RWPE1 (cell line): ENCODE measurements around the gene PSMC3.

Source experiments
- CTCF ChIA-PET: fragments of 350-600 bp; sonication (Branson Sonifier 250); formaldehyde crosslinking; extraction: SDS; loops from one replicate; lab custom pipeline; 2021; lab: Yijun Ruan, JAX
- POLR2A ChIA-PET: fragments of 400-600 bp; formaldehyde crosslinking; extraction: SDS; loops from one replicate; lab custom pipeline; 2020; ENCODE audit warnings: antibody characterized with exemption; ENCODE audit not compliant: low non-redundant PET; lab: Yijun Ruan, JAX
- DNase-seq: peaks from one replicate; pipeline ENCODE4 v3.0.0; 2012; ENCODE audit warnings: low spot score
- H3K27ac ChIP-seq: fragments of 450-650 bp; 2 replicates; pipeline ENCODE4 v1.5.1; 2017
- CTCF ChIP-seq: fragments of 450-650 bp; conservative IDR thresholded peaks from 2 replicates; pipeline ENCODE4 v1.5.1; 2017; ENCODE audit warnings: low read depth, mild to moderate bottlenecking

Gene PSMC3

DNA sequence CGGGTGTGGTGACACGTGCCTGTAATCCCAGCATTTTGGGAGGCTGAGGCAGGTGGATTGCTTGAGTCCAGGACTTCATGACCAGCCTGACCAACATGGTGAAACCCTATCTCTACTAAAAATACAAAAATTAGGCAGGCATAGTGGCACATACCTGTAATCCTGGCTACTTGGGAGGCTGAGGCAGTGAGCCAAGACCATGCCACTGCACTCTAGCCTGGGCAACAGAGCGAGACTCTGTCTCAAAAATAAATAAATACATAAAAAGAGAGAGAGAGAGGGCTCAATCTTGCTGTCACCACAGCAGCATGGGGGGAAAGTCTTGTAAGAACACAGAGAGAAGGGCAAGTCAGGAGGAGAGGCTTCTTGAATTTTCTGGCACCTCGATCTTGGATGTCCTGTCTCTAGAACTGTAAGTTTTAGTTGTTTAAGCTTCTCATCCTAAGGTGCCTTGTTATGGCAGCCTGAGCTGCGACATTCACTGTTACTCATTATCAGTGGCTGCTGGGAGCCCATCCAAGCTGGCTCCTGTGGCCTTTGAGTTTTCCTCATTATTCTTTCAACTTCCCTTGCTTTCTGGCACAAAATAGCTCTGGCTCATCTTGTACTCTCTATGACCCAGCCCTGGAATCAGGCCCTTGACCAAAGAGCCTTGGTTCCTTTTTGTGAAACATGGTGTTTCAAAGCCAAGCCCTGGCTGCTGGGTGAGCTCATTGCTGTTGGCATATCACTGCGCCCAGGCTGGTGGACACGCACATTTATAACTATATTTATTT, 8.0 kb upstream of the PSMC3 start:
- peak overlapping the region; percentile 44 for H3K27ac ChIP-seq
- no peak for DNase-seq
- no peak for TF ChIP-seq CTCF
- ChIA-PET CTCF (interaction anchor here (0.5 kb wide), 1 partner anchor 25 kb away, joined by 3 read pairs; no protein-coding TSS in a partner anchor), POLR2A (no interaction called here)

DNA sequence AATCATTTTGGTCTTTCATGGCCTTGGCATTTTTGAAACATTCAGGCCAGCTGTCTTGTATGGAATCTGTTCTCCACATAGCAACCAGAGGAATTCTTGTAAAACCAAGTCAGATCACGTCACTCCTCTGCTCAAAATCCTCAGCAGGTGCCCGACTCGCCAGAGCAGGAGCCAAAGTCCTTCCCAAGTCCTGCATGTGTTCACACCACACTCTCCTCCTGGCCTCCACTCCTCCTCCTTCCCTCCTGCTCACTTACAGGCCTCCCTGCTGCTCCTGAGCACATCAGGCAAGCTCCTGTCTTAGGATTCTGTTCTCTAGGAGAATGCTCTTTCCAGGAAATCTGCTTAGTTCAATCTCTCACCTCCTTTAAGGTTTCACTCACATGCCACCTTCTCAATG, 6.9 kb upstream of the PSMC3 start:
- POLR2A ChIA-PET = no interaction called here
- DNase-seq = no peak
- peak overlapping the region; percentile 39 for H3K27ac ChIP-seq
- TF ChIP-seq CTCF = no peak
- CTCF ChIA-PET = no interaction called here

DNA sequence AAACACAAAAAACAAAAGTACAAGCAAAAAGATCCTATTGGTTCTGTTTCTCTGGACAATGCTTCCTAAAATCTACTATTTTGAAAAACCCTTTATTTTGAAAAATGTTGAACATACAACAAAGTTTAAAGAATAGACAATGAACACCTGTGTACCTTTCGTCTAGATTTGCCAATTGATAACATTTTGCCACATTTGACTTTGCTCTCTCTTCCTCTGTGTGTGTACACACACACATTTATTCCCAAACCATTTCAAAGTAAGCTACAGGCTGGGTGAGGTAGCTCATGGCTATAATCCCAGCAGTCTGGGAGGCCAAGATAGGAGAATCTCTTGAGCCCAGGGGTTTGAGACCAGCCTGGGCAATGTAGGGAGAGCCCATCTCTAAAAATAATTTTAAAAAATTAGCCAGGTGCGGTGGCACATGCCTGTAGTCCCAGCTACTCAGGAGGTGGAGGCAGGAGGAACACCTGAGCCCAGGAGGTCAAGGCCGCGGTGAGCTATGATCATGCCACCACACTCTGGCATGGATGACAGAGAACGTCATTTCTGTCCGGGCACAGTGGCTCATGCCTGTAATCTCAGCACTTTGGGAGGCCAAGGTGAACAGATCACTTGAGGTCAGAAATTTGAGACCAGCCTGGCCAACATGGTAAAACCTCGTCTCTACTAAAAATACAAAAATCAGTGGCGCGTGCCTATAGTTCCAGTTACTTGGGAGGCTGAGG, 5.3 kb upstream of the PSMC3 start:
- ChIA-PET POLR2A (no interaction called here), CTCF (no interaction called here)
- TF ChIP-seq CTCF = no peak
- no peak overlapping the region for H3K27ac ChIP-seq
- no peak for DNase-seq

- POLR2A ChIA-PET = no interaction called here
- H3K27ac ChIP-seq = no peak overlapping the region
- no peak for DNase-seq
- CTCF ChIA-PET = no interaction called here
- TF ChIP-seq CTCF = no peak
Measured at GRCh38 chr11:47430524-47430923, 4.3 kb upstream of the PSMC3 start.

GRCh38 chr11:47425611-47426010, 628 bp downstream of the PSMC3 start:
- TF ChIP-seq CTCF = no peak
- no peak for DNase-seq
- POLR2A ChIA-PET = no interaction called here
- H3K27ac ChIP-seq = peak overlapping the region; percentile 84
- CTCF ChIA-PET = no interaction called here

DNA sequence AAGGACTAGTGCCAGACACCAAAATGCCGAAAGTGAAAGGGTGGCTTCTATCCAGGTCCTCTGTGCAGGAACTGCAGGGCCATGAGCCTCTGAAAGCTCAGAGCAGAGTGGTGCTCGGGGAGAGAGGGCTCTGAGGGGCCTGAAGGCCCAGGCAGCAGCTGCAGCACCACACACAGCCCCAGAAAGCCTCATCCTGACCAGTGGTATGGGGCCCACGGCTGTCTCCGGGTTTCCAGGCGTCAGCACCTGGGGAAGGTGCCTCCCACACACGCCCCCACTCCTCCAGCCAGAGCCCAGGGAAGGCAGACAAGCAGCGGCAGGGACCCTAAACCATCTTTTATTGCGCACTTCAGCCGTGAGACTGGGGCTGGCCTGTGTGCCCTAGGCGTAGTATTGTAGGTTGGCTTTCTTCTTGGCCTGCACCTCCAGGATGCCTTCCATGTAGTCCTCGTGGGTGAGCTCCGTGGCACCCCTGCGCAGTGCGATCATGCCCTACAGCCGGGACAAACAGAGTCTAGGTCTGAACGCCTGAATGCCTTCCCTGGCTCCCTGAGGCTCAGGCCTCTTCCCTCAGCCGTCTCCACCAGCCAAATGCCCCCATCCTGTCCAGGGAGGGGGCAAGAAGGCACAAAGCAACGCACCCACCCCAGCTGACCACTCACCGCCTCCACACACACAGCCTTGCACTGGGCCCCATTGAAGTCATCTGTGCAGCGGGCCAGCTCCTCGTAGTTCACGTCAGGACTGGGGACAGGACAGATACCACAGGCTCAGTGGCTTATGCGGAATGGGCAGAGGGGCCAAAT, 7.6 kb downstream of the PSMC3 start:
- H3K27ac ChIP-seq = peak overlapping the region; percentile 97
- TF ChIP-seq CTCF = no peak
- ChIA-PET CTCF (no interaction called here), POLR2A (no interaction called here)
- DNase-seq = no peak
